Measurements from ENCODE around the gene SNX14. TPM values are rescaled to one million over a fixed set of nuclear protein-coding genes. Genes with fewer than 3 reads are reported as not detected.

Gene SNX14
- total and polyA plus RNA-seq, 10 of the 15 experiments (the other 5 are each of a cell fraction or from before 2014, with no cell fraction given) = 34.2 to 122 (median 51.0) TPM

DNA sequence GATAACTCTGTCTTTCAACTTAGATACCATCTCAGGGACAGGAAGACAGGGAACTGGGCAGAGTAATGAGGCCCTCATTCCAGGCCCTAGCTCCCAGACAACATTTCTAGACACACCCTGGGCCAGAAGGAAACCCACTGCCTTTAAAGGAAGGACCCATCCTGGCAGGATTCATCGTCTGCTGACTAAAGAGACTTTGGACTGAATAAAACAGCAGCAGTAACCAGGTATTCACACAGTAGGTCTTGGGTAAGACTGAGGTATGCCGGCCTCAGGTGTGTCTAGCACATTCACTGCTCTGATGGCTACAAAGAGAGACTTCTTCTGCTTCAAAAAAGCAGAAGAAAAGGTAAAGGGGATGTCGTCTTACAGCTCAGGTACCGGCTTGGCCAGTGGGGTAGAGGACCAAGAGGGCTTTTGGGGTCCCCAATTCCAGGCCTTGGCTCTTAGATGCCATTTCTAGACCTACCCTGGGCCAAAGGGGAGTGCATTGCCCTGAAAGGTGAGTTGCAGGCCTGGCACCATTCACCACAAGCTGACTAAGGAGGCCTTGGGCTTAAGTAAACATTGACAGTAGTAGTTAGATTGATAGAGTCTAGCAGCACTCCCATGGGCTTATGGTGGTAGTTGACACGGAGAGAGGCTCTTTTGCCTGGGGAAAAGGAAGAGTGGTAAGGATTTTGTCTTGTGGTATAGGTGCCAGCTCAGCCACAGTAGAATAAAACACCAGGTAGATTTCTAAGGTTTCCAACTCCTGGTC is 13.4 kb downstream of the SNX14 start:
- in situ Hi-C loops (cut with MboI) (no loop called here), intact Hi-C loops (cut with micrococcal nuclease; ENCODE audit: unreplicated experiment) (no loop called here)
- BruUV-seq (replicated peaks) = no TSS peak
- ChIA-PET RAD21 (ENCODE audit: unreplicated experiment) (no interaction called here), CTCF (no interaction called here), SMC1A (ENCODE audit: uncharacterized antibody, unreplicated experiment) (interaction anchor here (2.1 kb wide), 1 partner anchor 11 kb away, joined by 5 read pairs; no protein-coding TSS in a partner anchor), POLR2A (no interaction called here)
- no peak overlapping the region for H3K9ac ChIP-seq (ENCODE audit: control insufficient read depth, insufficient read depth, low read length)
- no peaks in the 10 kb centered on the region for H3K4me1 ChIP-seq (ENCODE audit: control insufficient read depth, insufficient read depth, low read length)
- ATAC-seq = peak; percentile 34
- H3K9me3 ChIP-seq (replicated peaks; ENCODE audit: control insufficient read depth, insufficient read depth, low read length) = peaks cover 4% of the 10 kb centered on the region; the same call in 2 of the 3 replicates
- peaks cover 13% of the 10 kb centered on the region for H3K79me2 ChIP-seq (ENCODE audit: control insufficient read depth, insufficient read depth, low read length)
- no peaks in the 10 kb centered on the region for H3K27me3 ChIP-seq (replicated peaks in 1 of 2; ENCODE audit: control insufficient read depth in 2 of 2, insufficient read depth in 2 of 2, low read length in 1 of 2)
- H3K4me3 ChIP-seq = no peak overlapping the region
- H3K27ac ChIP-seq (ENCODE audit: control insufficient read depth, insufficient read depth) = no peak overlapping the region
- H2AFZ ChIP-seq (ENCODE audit: control insufficient read depth, low read depth, low read length) = no peak overlapping the region
- DNase-seq (ENCODE audit: low read depth, low spot score) = no peak
- 78% methylated on average over 5 of the region's 5 CpGs for WGBS (ENCODE audit: insufficient coverage, insufficient replicate concordance, low lambda C conversion rate, missing lambda C conversion rate)
- no peak overlapping the region for H3K4me2 ChIP-seq (ENCODE audit: control insufficient read depth, insufficient read depth)
- FAIRE-seq = no peak
- peaks cover 0 to 6% of the 10 kb centered on the region in 2 experiments; a peak in 3 of 4 replicates for H3K36me3 ChIP-seq (ENCODE audit: control insufficient read depth in 2 of 2, insufficient read depth in 2 of 2, low read length in 1 of 2)
- H4K20me1 ChIP-seq (ENCODE audit: control insufficient read depth, insufficient read depth) = no peaks in the 10 kb centered on the region
- TF ChIP-seq HCFC1 (IDR thresholded peaks at IDR 0.05; ENCODE audit: low read length) (no peak), SMAD5 (IDR thresholded peaks at IDR 0.05; ENCODE audit: low read depth) (no peak), NFIC (IDR thresholded peaks at IDR 0.05; ENCODE audit: low read depth, low read length) (no peak), HDAC6 (IDR thresholded peaks at IDR 0.05; ENCODE audit: unreplicated experiment) (no peak), EP300 (IDR thresholded peaks at IDR 0.05; ENCODE audit: borderline replicate concordance in 1 of 2, control insufficient read depth in 1 of 2, low read depth in 2 of 2, low read length in 2 of 2) (no peak), TCF3 (IDR thresholded peaks at IDR 0.05; ENCODE audit: borderline replicate concordance, insufficient read depth, low read depth, low read length) (no peak)
- TF ChIP-seq, protein P1, sequence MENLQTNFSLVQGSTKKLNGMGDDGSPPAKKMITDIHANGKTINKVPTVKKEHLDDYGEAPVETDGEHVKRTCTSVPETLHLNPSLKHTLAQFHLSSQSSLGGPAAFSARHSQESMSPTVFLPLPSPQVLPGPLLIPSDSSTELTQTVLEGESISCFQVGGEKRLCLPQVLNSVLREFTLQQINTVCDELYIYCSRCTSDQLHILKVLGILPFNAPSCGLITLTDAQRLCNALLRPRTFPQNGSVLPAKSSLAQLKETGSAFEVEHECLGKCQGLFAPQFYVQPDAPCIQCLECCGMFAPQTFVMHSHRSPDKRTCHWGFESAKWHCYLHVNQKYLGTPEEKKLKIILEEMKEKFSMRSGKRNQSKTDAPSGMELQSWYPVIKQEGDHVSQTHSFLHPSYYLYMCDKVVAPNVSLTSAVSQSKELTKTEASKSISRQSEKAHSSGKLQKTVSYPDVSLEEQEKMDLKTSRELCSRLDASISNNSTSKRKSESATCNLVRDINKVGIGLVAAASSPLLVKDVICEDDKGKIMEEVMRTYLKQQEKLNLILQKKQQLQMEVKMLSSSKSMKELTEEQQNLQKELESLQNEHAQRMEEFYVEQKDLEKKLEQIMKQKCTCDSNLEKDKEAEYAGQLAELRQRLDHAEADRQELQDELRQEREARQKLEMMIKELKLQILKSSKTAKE (IDR thresholded peaks at IDR 0.05; ENCODE audit: low read depth, poor library complexity, severe bottlenecking) = no peak
- TF ChIP-seq, protein P2, sequence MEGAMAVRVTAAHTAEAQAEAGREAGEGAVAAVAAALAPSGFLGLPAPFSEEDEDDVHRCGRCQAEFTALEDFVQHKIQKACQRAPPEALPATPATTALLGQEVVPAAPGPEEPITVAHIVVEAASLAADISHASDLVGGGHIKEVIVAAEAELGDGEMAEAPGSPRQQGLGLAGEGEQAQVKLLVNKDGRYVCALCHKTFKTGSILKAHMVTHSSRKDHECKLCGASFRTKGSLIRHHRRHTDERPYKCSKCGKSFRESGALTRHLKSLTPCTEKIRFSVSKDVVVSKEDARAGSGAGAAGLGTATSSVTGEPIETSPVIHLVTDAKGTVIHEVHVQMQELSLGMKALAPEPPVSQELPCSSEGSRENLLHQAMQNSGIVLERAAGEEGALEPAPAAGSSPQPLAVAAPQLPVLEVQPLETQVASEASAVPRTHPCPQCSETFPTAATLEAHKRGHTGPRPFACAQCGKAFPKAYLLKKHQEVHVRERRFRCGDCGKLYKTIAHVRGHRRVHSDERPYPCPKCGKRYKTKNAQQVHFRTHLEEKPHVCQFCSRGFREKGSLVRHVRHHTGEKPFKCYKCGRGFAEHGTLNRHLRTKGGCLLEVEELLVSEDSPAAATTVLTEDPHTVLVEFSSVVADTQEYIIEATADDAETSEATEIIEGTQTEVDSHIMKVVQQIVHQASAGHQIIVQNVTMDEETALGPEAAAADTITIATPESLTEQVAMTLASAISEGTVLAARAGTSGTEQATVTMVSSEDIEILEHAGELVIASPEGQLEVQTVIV (IDR thresholded peaks at IDR 0.05; ENCODE audit: borderline replicate concordance, partially characterized antibody) = no peak
- TF ChIP-seq, protein P3, sequence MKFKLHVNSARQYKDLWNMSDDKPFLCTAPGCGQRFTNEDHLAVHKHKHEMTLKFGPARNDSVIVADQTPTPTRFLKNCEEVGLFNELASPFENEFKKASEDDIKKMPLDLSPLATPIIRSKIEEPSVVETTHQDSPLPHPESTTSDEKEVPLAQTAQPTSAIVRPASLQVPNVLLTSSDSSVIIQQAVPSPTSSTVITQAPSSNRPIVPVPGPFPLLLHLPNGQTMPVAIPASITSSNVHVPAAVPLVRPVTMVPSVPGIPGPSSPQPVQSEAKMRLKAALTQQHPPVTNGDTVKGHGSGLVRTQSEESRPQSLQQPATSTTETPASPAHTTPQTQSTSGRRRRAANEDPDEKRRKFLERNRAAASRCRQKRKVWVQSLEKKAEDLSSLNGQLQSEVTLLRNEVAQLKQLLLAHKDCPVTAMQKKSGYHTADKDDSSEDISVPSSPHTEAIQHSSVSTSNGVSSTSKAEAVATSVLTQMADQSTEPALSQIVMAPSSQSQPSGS (IDR thresholded peaks at IDR 0.05; ENCODE audit: low read length) = no peak
- TF ChIP-seq, protein P4, sequence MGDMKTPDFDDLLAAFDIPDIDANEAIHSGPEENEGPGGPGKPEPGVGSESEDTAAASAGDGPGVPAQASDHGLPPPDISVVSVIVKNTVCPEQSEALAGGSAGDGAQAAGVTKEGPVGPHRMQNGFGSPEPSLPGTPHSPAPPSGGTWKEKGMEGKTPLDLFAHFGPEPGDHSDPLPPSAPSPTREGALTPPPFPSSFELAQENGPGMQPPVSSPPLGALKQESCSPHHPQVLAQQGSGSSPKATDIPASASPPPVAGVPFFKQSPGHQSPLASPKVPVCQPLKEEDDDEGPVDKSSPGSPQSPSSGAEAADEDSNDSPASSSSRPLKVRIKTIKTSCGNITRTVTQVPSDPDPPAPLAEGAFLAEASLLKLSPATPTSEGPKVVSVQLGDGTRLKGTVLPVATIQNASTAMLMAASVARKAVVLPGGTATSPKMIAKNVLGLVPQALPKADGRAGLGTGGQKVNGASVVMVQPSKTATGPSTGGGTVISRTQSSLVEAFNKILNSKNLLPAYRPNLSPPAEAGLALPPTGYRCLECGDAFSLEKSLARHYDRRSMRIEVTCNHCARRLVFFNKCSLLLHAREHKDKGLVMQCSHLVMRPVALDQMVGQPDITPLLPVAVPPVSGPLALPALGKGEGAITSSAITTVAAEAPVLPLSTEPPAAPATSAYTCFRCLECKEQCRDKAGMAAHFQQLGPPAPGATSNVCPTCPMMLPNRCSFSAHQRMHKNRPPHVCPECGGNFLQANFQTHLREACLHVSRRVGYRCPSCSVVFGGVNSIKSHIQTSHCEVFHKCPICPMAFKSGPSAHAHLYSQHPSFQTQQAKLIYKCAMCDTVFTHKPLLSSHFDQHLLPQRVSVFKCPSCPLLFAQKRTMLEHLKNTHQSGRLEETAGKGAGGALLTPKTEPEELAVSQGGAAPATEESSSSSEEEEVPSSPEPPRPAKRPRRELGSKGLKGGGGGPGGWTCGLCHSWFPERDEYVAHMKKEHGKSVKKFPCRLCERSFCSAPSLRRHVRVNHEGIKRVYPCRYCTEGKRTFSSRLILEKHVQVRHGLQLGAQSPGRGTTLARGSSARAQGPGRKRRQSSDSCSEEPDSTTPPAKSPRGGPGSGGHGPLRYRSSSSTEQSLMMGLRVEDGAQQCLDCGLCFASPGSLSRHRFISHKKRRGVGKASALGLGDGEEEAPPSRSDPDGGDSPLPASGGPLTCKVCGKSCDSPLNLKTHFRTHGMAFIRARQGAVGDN (IDR thresholded peaks at IDR 0.05) = no peak
- TF ChIP-seq, protein P5, sequence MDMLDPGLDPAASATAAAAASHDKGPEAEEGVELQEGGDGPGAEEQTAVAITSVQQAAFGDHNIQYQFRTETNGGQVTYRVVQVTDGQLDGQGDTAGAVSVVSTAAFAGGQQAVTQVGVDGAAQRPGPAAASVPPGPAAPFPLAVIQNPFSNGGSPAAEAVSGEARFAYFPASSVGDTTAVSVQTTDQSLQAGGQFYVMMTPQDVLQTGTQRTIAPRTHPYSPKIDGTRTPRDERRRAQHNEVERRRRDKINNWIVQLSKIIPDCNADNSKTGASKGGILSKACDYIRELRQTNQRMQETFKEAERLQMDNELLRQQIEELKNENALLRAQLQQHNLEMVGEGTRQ (IDR thresholded peaks at IDR 0.05; ENCODE audit: borderline replicate concordance, low read depth, low read length) = no peak
